HL-60 (cell line): Measurements from ENCODE around the gene DMRTB1.

Experiments used
- POLR2AphosphoS5 ChIP-seq: IDR thresholded peaks from 2 replicates; pipeline ENCODE4 v1.6.1; 2012; ENCODE audit warnings: low read depth
- TF ChIP-seq, protein P1 (sequence below): IDR thresholded peaks from one replicate; pipeline ENCODE4 v1.5.1; 2011; ENCODE audit warnings: low read length, control low read depth, inconsistent platforms; ENCODE audit not compliant: insufficient read depth

DNA sequence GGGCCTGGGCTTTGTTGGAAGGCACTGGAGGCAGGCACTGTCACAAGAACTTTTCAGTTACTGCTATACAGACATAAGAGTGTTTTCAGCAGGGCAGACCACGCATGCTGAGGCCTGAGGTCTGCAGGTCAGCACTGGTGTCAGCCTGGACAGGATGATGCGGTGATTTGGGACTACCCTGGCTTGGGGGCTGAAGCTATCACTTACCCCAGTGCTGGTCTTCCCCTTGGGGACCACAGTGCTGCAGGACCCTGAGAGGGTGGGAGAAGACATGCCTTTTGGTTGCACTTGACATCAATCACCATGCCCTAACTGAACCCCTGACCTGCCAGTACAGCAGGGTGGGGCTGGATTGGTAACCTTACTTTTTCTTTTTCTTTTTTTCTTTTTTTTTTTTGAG lies 9.2 kb downstream of the DMRTB1 start:
- TF ChIP-seq POLR2AphosphoS5, result no peak
- TF ChIP-seq, protein P1, sequence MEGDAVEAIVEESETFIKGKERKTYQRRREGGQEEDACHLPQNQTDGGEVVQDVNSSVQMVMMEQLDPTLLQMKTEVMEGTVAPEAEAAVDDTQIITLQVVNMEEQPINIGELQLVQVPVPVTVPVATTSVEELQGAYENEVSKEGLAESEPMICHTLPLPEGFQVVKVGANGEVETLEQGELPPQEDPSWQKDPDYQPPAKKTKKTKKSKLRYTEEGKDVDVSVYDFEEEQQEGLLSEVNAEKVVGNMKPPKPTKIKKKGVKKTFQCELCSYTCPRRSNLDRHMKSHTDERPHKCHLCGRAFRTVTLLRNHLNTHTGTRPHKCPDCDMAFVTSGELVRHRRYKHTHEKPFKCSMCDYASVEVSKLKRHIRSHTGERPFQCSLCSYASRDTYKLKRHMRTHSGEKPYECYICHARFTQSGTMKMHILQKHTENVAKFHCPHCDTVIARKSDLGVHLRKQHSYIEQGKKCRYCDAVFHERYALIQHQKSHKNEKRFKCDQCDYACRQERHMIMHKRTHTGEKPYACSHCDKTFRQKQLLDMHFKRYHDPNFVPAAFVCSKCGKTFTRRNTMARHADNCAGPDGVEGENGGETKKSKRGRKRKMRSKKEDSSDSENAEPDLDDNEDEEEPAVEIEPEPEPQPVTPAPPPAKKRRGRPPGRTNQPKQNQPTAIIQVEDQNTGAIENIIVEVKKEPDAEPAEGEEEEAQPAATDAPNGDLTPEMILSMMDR, result no peak
